22Rv1 (cell line): ENCODE measurements around the gene EIF5AL1.

Source experiments
- H3K27ac ChIP-seq: fragments of 450-650 bp; 2 replicates; pipeline ENCODE4 v1.5.1; 2017
- CTCF ChIP-seq: fragments of 450-650 bp; IDR thresholded peaks from 2 replicates; pipeline ENCODE4 v1.5.1; 2017; ENCODE audit warnings: mild to moderate bottlenecking
- ZFX ChIP-seq: fragments of 450-650 bp; IDR thresholded peaks from 2 replicates; pipeline ENCODE4 v1.6.1; 2017; ENCODE audit warnings: antibody characterized with exemption, borderline replicate concordance

The EIF5AL1 gene

GRCh38 chr10:79560160-79560709 lies 47.9 kb downstream of the EIF5AL1 start, which contains the start of gene SFTPA2:
Gene SFTPA2, minus strand, starts transcription at chr10:79560407. Its CDS starts 924 bp downstream, at chr10:79559483.
- TF ChIP-seq CTCF, result no peak
- no peak for TF ChIP-seq ZFX
- no peak within 1 kb of the TSS for H3K27ac ChIP-seq

- TF ChIP-seq CTCF, result no peak
- TF ChIP-seq ZFX, result no peak
- no peak overlapping the region for H3K27ac ChIP-seq
Measured at GRCh38 chr10:79561257-79561656, 48.9 kb downstream of the EIF5AL1 start.

GRCh38 chr10:79562135-79562756 lies 49.9 kb downstream of the EIF5AL1 start:
- H3K27ac ChIP-seq, result no peak overlapping the region
- TF ChIP-seq ZFX (no peak), CTCF (peak; percentile 96)

GRCh38 chr10:79563426-79563825 lies 51.1 kb downstream of the EIF5AL1 start:
- H3K27ac ChIP-seq, result no peak overlapping the region
- TF ChIP-seq ZFX (no peak), CTCF (no peak)
